CD4-positive, alpha-beta T cell treated with Interleukin-10 for 1 hour (primary cell): ENCODE measurements around the gene THSD8.
A peak's percentile ranks its signal among the peaks of the same experiment; 100 is the strongest.
"Not testable (repeated sequence)": the region's sequence is repeated elsewhere in the genome, so short reads cannot be mapped to it uniquely, and the experiment has no call there.

Experiments
- DNase-seq: peaks from one replicate; pipeline ENCODE4 v3.0.0-alpha.2; 2020

Gene THSD8

GRCh38 chr19:12792051-12792852 is 9.6 kb upstream of the THSD8 start:
- peak; percentile 73 for DNase-seq

GRCh38 chr19:12792853-12793289 is 9.0 kb upstream of the THSD8 start:
- DNase-seq = no peak

- DNase-seq = peak; percentile 97
Measured at GRCh38 chr19:12793290-12794195, 8.3 kb upstream of the THSD8 start.

GRCh38 chr19:12794196-12794941 is 7.5 kb upstream of the THSD8 start:
- DNase-seq = peak; percentile 66

- peak; percentile 55 for DNase-seq
Measured at GRCh38 chr19:12794971-12795381, 6.9 kb upstream of the THSD8 start.

GRCh38 chr19:12796146-12797071 is 5.5 kb upstream of the THSD8 start:
- peak; percentile 85 for DNase-seq

GRCh38 chr19:12797141-12797587 is 4.7 kb upstream of the THSD8 start:
- DNase-seq = no peak

GRCh38 chr19:12797607-12798006 is 4.3 kb upstream of the THSD8 start:
- DNase-seq = not testable (repeated sequence)

GRCh38 chr19:12799742-12800465 is 2.0 kb upstream of the THSD8 start:
- no peak for DNase-seq

- no peak for DNase-seq
Measured at GRCh38 chr19:12800466-12800770, 1.5 kb upstream of the THSD8 start.

GRCh38 chr19:12800923-12801465 is 875 bp upstream of the THSD8 start:
- no peak for DNase-seq

GRCh38 chr19:12802267-12803106 is 618 bp downstream of the THSD8 start:
- no peak for DNase-seq

- no peak for DNase-seq
Measured at GRCh38 chr19:12804051-12804450, 2.2 kb downstream of the THSD8 start.

- peak; percentile 88 for DNase-seq
Measured at GRCh38 chr19:12806242-12807081, 4.6 kb downstream of the THSD8 start, which contains the start of gene RNASEH2A. Gene RNASEH2A (plus strand): TSS chr19:12806584. CDS start chr19:12806674, 90 bp downstream.

- no peak for DNase-seq
Measured at GRCh38 chr19:12815088-12815487, 13.2 kb downstream of the THSD8 start.

- DNase-seq = not testable (repeated sequence)
Measured at GRCh38 chr19:12817188-12817587, 15.3 kb downstream of the THSD8 start.

- not testable (repeated sequence) for DNase-seq
Measured at GRCh38 chr19:12817810-12818209, 15.9 kb downstream of the THSD8 start.

- DNase-seq = no peak
Measured at GRCh38 chr19:12821761-12822160, 19.9 kb downstream of the THSD8 start.
